ENCODE data around the gene CCZ1B.
"Not testable (repeated sequence)": the region's sequence is repeated elsewhere in the genome, so short reads cannot be mapped to it uniquely, and the experiment has no call there.

GRCh38 chr7:6864751-6865150 is 38.7 kb upstream of the CCZ1B start:
- not testable (repeated sequence) for TF ChIP-seq POLR2AphosphoS5 (IDR thresholded peaks at IDR 0.05; ENCODE audit: insufficient read depth, low read depth, low read length); POLR2A (IDR thresholded peaks at IDR 0.05; ENCODE audit: low read depth, low read length); CTCF (IDR thresholded peaks at IDR 0.05; ENCODE audit: extremely low read depth in 1 of 2, insufficient read depth in 1 of 2, low read depth in 1 of 2, low read length in 2 of 2); EZH2 (IDR thresholded peaks at IDR 0.05; ENCODE audit: borderline replicate concordance, low read depth, low read length, severe bottlenecking); MAX (IDR thresholded peaks at IDR 0.05; ENCODE audit: insufficient read depth, insufficient read length); GATA2 (IDR thresholded peaks at IDR 0.05; ENCODE audit: insufficient read depth, insufficient read length, low read depth, low read length); MYC (IDR thresholded peaks at IDR 0.05; ENCODE audit: low read depth, low read length)
